Caco-2 (cell line): ENCODE measurements around the gene CCNQ. TPM values are rescaled to one million over a fixed set of nuclear protein-coding genes. Genes with fewer than 3 reads are reported as not detected.

Experiments used
- BruUV-seq: library from RNA; stranded (reverse); fragments of 400-500 nt; replicated peaks from 2 replicates; lab custom pipeline; 2021; lab: Mats Ljungman, UMichigan
- CTCF ChIA-PET: fragments of 300-600 bp; sonication (Branson Sonifier 250); formaldehyde crosslinking; loops from one replicate; lab custom pipeline; 2022; ENCODE audit warnings: antibody characterized with exemption; lab: Charles Lee
- POLR2A ChIA-PET: fragments of 300-600 bp; sonication (Branson Sonifier 250); formaldehyde crosslinking; loops from one replicate; lab custom pipeline; 2022; ENCODE audit warnings: antibody characterized with exemption; lab: Charles Lee
- DNase-seq, 2 experiments: peaks; one replicate each; pipeline versions ENCODE4 v3.0.0 to v3.0.0-alpha.2; 2020 to 2022
- H3K27me3 ChIP-seq: replicated peaks from 2 replicates; pipeline ENCODE4 v1.6.0; 2011; ENCODE audit warnings: low read length; ENCODE audit not compliant: control insufficient read depth, insufficient read depth
- H3K36me3 ChIP-seq: 2 replicates; pipeline ENCODE4 v1.5.1; 2011; ENCODE audit warnings: low read length; ENCODE audit not compliant: control insufficient read depth, insufficient read depth
- H3K4me1 ChIP-seq: fragments of 250-450 bp; sonication (Bioruptor Pico); 2 replicates; pipeline ENCODE4 v1.5.1; 2020; ENCODE audit warnings: mild to moderate bottlenecking
- H3K4me3 ChIP-seq: 2 replicates; pipeline ENCODE4 v1.5.1; 2011; ENCODE audit warnings: low read depth, mild to moderate bottlenecking, control low read depth, low read length
- H3K9me3 ChIP-seq: fragments of 250-450 bp; sonication (Bioruptor Pico); 2 replicates; pipeline ENCODE4 v1.5.1; 2020; ENCODE audit warnings: mild to moderate bottlenecking, moderate library complexity
- H3K27ac Mint-ChIP-seq: one replicate; pipeline ENCODE4 v1.8.0; 2022; ENCODE audit warnings: mixed read lengths; ENCODE audit not compliant: unreplicated experiment
- H3K27me3 Mint-ChIP-seq: one replicate; pipeline ENCODE4 v1.8.0; 2022; ENCODE audit warnings: mixed read lengths; ENCODE audit not compliant: insufficient read depth, unreplicated experiment
- H3K36me3 Mint-ChIP-seq: one replicate; pipeline ENCODE4 v1.8.0; 2022; ENCODE audit warnings: mild to moderate bottlenecking, mixed read lengths; ENCODE audit not compliant: insufficient read depth, unreplicated experiment
- H3K4me1 Mint-ChIP-seq: one replicate; pipeline ENCODE4 v1.8.0; 2022; ENCODE audit warnings: low read depth, mixed read lengths; ENCODE audit not compliant: unreplicated experiment
- H3K4me3 Mint-ChIP-seq: one replicate; pipeline ENCODE4 v1.8.0; 2022; ENCODE audit warnings: mild to moderate bottlenecking, moderate library complexity, mixed read lengths; ENCODE audit not compliant: unreplicated experiment
- H3K9me3 Mint-ChIP-seq: one replicate; pipeline ENCODE4 v1.8.0; 2022; ENCODE audit warnings: mixed read lengths; ENCODE audit not compliant: unreplicated experiment
- intact Hi-C: fragments of 100-400 bp; cut with micrococcal nuclease; formaldehyde crosslinking; loops from one replicate; pipeline ENCODE4 v1.10.0; 2022; ENCODE audit not compliant: unreplicated experiment
- total RNA-seq: library from RNA; stranded (reverse); gene quantifications from 2 replicates; pipeline ENCODE4 v1.2.3, GENCODE V29; 2022
- TF ChIP-seq, protein P1 (sequence below), 2 experiments: fragments of 200-600 bp in 1 of 2; IDR thresholded peaks; 1 replicate in 1 of 2; 2 replicates in 1 of 2; pipeline versions ENCODE4 v1.5.1 to v1.8.0; 2011 to 2022; ENCODE audit warnings: antibody characterized with exemption in 1 of 2, control low read depth in 1 of 2, inconsistent platforms in 1 of 2, low read depth in 1 of 2, low read length in 1 of 2, mild to moderate bottlenecking in 1 of 2, moderate library complexity in 1 of 2; ENCODE audit not compliant: insufficient read depth in 1 of 2, severe bottlenecking in 1 of 2, unreplicated experiment in 1 of 2

CCNQ gene
- total RNA-seq, 1 experiment from 2014 or later: 23.8 TPM

DNA sequence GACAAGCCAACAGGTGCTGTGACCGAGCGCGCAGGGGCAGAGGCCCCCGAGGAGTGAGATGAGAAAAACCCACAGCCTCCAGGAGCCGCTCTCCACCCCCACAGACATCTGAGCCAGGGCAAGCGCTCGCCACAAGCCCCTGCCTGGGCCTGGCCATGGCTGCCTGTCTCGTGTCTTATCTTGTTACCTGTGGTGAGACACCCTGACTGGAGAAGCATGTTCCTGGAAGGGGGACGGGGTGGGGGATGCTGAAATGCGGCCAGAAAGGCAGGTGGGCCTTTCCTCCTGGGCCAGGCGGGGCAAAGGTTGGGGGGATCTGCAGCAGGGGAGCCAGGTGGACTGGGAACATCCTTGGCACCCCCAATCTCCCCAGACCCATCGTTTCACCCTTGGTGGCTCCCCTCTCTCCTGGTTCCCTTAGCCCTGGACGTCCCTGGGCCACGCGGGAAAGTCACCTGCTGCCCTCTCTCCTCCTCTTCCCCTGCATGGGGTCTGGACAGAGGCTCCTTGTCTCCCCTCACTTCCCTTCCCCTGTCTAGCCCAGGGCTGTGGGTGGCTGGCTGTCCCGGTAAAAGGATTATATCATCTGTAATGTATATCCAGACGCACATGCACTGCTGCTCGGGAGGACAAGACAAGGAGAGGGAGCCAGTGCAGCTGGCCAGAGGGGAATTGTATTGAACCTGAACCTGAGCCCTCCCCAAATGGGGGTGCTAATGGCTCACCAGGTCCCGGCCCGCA is 39.7 kb upstream of the CCNQ start:
- CTCF ChIA-PET: no interaction called here
- Mint-ChIP-seq H3K4me3 (no peak overlapping the region), H3K27me3 (peaks cover 4% of the 10 kb centered on the region), H3K27ac (no peak overlapping the region), H3K36me3 (no peaks in the 10 kb centered on the region), H3K4me1 (peaks cover 16% of the 10 kb centered on the region), H3K9me3 (no peaks in the 10 kb centered on the region)
- no TSS peak for BruUV-seq
- POLR2A ChIA-PET: no interaction called here
- H3K27me3 ChIP-seq: no peaks in the 10 kb centered on the region
- TF ChIP-seq, protein P1, sequence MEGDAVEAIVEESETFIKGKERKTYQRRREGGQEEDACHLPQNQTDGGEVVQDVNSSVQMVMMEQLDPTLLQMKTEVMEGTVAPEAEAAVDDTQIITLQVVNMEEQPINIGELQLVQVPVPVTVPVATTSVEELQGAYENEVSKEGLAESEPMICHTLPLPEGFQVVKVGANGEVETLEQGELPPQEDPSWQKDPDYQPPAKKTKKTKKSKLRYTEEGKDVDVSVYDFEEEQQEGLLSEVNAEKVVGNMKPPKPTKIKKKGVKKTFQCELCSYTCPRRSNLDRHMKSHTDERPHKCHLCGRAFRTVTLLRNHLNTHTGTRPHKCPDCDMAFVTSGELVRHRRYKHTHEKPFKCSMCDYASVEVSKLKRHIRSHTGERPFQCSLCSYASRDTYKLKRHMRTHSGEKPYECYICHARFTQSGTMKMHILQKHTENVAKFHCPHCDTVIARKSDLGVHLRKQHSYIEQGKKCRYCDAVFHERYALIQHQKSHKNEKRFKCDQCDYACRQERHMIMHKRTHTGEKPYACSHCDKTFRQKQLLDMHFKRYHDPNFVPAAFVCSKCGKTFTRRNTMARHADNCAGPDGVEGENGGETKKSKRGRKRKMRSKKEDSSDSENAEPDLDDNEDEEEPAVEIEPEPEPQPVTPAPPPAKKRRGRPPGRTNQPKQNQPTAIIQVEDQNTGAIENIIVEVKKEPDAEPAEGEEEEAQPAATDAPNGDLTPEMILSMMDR (IDR thresholded peaks at IDR 0.05; ENCODE audit: insufficient read depth in 1 of 2, low read depth in 1 of 2, low read length in 1 of 2, severe bottlenecking in 1 of 2, unreplicated experiment in 1 of 2): no peak
- no peaks in the 10 kb centered on the region for H3K36me3 ChIP-seq
- intact Hi-C loops: no loop called here
- no peaks in the 10 kb centered on the region for H3K4me1 ChIP-seq
- H3K4me3 ChIP-seq: no peak overlapping the region
- no peak for DNase-seq
- no peaks in the 10 kb centered on the region for H3K9me3 ChIP-seq

DNA sequence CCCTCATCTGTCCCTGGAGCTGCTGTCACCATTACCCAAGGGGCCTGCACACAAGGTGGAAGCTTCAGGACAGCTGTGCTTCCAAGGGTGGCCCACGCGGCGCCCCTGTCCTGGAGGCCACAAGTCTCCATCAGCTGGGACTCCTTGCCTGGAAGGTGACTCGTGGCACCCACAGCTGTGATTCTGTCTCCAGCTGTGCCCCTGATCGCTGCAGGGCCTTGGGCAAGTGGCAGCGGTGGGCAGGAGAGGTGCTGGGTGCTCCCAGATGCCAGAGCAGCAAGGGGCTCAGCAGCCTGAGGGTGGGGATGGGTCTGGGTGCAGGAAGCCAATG is 39.1 kb upstream of the CCNQ start:
- no peaks in the 10 kb centered on the region for H3K36me3 ChIP-seq
- H3K36me3 Mint-ChIP-seq: no peaks in the 10 kb centered on the region
- H3K4me1 Mint-ChIP-seq: peaks cover 16% of the 10 kb centered on the region
- intact Hi-C loops: no loop called here
- no peak for DNase-seq
- POLR2A ChIA-PET: no interaction called here
- no peak overlapping the region for H3K4me3 Mint-ChIP-seq
- no peaks in the 10 kb centered on the region for H3K9me3 Mint-ChIP-seq
- no peak overlapping the region for H3K4me3 ChIP-seq
- no peak overlapping the region for H3K27ac Mint-ChIP-seq
- CTCF ChIA-PET: no interaction called here
- no peaks in the 10 kb centered on the region for H3K27me3 ChIP-seq
- H3K9me3 ChIP-seq: no peaks in the 10 kb centered on the region
- H3K4me1 ChIP-seq: no peaks in the 10 kb centered on the region
- H3K27me3 Mint-ChIP-seq: peaks cover 3% of the 10 kb centered on the region
- TF ChIP-seq, protein P1 (IDR thresholded peaks at IDR 0.05; ENCODE audit: insufficient read depth in 1 of 2, low read depth in 1 of 2, low read length in 1 of 2, severe bottlenecking in 1 of 2, unreplicated experiment in 1 of 2): no peak
- no TSS peak for BruUV-seq

DNA sequence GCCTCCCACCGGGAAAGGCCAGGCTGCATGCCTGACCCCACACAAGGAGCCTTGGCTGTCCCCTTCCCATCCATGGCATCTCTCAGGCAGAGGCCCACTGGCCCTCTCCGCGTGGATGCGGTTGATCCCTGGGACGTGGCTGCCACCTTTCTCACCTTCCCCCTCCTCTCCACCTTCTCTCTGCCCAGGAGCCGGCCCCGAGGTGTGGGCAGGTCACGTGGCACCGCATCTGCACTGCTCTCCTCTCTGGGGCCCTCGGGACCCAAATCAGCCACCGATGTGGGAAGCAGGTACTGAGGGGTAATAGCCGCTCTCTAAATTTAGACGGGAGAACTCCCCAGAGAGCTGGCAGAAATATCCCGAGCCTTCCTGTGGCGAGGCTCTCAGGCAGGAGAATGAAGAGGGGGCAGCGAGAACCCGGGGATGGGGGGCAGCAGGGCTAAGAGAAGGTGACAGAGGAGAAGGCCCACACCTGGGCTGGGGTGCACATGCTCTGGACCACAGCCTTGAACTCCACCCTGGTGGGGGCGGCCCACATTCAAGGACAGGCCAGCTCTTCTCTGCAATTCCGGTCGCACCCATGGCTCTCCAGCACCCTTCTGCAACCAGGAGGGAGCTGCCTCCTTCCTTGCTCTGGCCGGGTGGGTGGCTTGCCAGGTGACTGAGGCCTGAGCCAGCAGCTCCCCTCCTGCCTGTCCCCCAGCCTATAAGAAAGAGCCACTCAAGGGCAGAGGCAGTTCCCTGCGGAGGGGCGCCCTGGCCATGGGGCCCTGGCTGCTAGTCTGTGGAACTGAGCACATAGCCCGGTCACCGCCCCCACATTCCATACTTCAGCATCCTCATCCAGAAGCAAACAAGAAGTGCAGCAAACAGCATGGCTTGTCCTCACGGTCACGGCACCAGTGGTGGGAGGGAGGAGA is 38.4 kb upstream of the CCNQ start:
- no peak overlapping the region for H3K27ac Mint-ChIP-seq
- H3K36me3 Mint-ChIP-seq: no peaks in the 10 kb centered on the region
- Histone ChIP-seq H3K9me3 (no peaks in the 10 kb centered on the region), H3K27me3 (no peaks in the 10 kb centered on the region), H3K4me1 (no peaks in the 10 kb centered on the region), H3K4me3 (no peak overlapping the region), H3K36me3 (no peaks in the 10 kb centered on the region)
- H3K4me1 Mint-ChIP-seq: peaks cover 16% of the 10 kb centered on the region
- intact Hi-C loops: no loop called here
- H3K4me3 Mint-ChIP-seq: no peak overlapping the region
- no TSS peak for BruUV-seq
- H3K9me3 Mint-ChIP-seq: no peaks in the 10 kb centered on the region
- ChIA-PET POLR2A (no interaction called here), CTCF (interaction anchor here (0.6 kb wide), 1 partner anchor 14 kb away, joined by 3 read pairs; no protein-coding TSS in a partner anchor)
- no peak for DNase-seq
- TF ChIP-seq, protein P1 (IDR thresholded peaks at IDR 0.05; ENCODE audit: insufficient read depth in 1 of 2, low read depth in 1 of 2, low read length in 1 of 2, severe bottlenecking in 1 of 2, unreplicated experiment in 1 of 2): no peak
- no peaks in the 10 kb centered on the region for H3K27me3 Mint-ChIP-seq
